BE2C (cell line): ENCODE data around the gene OR51D1.

ENCODE experiments used
- DNase-seq: peaks from one replicate; pipeline ENCODE4 v3.0.0-alpha.2; 2020
- H3K27me3 ChIP-seq: fragments of 250-450 bp; sonication (Bioruptor Pico); 2 replicates; pipeline ENCODE4 v1.5.1; 2020; ENCODE audit warnings: mild to moderate bottlenecking
- H3K36me3 ChIP-seq: fragments of 250-450 bp; sonication (Bioruptor Pico); 2 replicates; pipeline ENCODE4 v1.5.1; 2020; ENCODE audit warnings: mild to moderate bottlenecking
- H3K4me1 ChIP-seq: fragments of 250-450 bp; sonication (Bioruptor Pico); 2 replicates; pipeline ENCODE4 v1.5.1; 2020
- H3K4me3 ChIP-seq: 2 replicates; pipeline ENCODE4 v1.5.1; 2011; ENCODE audit warnings: low read depth, low read length
- H3K9me3 ChIP-seq: fragments of 250-450 bp; sonication (Bioruptor Pico); 2 replicates; pipeline ENCODE4 v1.5.1; 2020
- TF ChIP-seq, protein P1 (sequence below): IDR thresholded peaks from 2 replicates; pipeline ENCODE4 v1.5.1; 2012; ENCODE audit warnings: mild to moderate bottlenecking, low read depth, low read length

The OR51D1 gene

DNA sequence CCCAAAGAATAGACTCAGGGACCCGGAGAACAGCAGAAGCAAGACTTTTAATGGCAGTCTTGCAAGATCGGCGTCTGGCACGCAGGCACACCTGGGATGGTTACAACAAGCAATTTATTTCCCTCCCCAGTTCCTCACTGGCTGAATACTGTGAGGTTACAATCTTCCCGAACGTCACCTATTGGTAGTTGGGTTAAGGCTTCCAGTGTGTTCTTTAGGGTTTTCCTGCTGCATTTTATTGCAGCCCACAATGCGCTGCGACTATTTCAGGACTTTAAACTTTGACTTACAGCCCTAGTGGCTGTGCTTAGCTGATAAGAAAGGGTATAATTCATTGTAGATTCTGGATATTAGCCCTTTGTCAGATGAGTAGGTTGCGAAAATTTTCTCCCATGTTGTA lies 17.8 kb upstream of the OR51D1 start:
- no peak overlapping the region for H3K4me3 ChIP-seq
- no peak for DNase-seq
- no peaks in the 10 kb centered on the region for H3K36me3 ChIP-seq
- no peaks in the 10 kb centered on the region for H3K9me3 ChIP-seq
- TF ChIP-seq, protein P1, sequence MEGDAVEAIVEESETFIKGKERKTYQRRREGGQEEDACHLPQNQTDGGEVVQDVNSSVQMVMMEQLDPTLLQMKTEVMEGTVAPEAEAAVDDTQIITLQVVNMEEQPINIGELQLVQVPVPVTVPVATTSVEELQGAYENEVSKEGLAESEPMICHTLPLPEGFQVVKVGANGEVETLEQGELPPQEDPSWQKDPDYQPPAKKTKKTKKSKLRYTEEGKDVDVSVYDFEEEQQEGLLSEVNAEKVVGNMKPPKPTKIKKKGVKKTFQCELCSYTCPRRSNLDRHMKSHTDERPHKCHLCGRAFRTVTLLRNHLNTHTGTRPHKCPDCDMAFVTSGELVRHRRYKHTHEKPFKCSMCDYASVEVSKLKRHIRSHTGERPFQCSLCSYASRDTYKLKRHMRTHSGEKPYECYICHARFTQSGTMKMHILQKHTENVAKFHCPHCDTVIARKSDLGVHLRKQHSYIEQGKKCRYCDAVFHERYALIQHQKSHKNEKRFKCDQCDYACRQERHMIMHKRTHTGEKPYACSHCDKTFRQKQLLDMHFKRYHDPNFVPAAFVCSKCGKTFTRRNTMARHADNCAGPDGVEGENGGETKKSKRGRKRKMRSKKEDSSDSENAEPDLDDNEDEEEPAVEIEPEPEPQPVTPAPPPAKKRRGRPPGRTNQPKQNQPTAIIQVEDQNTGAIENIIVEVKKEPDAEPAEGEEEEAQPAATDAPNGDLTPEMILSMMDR, result no peak
- no peaks in the 10 kb centered on the region for H3K4me1 ChIP-seq
- no peaks in the 10 kb centered on the region for H3K27me3 ChIP-seq

- H3K4me3 ChIP-seq, result no peak overlapping the region
- H3K36me3 ChIP-seq, result no peaks in the 10 kb centered on the region
- H3K4me1 ChIP-seq, result no peaks in the 10 kb centered on the region
- TF ChIP-seq, protein P1, result peak; percentile 65
- no peaks in the 10 kb centered on the region for H3K27me3 ChIP-seq
- DNase-seq, result peak; percentile 73
- H3K9me3 ChIP-seq, result no peaks in the 10 kb centered on the region
Measured at GRCh38 chr11:4626207-4627099, 10.8 kb upstream of the OR51D1 start.

DNA sequence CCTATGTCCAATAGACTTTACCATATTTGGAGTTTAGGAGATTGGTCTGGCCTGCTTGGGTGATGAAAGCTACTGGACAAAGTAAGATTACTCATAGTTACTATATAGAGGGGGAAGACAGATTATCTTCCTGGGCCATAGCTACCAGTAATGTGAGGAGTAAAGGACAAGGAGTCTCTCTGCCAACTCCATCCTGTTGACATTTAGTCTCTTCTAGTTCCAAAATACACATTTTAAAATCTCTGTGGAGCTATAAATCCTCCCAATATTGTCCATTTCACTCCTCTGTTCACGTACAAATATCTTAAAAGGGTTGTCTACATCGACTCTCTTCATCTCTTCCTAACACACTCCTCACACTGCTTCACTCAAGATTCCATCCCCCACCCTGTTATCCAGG lies 1.1 kb upstream of the OR51D1 start:
- no peak for DNase-seq
- H3K4me1 ChIP-seq, result no peaks in the 10 kb centered on the region
- TF ChIP-seq, protein P1, result no peak
- no peak overlapping the region for H3K4me3 ChIP-seq
- H3K27me3 ChIP-seq, result no peaks in the 10 kb centered on the region
- no peaks in the 10 kb centered on the region for H3K9me3 ChIP-seq
- no peaks in the 10 kb centered on the region for H3K36me3 ChIP-seq

DNA sequence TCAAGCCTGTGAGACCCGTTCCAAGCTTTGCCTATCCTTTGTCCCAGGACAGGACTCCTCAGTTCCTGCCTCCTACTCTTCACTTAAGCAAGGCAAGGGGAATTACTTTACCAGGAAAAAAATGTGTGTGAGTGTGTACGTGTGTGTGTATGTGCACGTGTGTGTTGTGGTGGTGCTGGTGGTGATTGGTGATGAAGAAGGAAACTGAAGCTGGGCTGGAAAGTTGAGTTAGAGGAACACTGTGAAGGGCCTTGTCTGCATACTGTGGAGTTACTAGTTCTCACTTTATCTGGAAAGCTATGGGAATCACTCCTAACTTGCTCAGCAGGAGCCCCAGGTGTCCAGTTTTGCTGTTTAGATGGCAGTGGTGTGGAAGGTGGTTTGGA lies 378 bp downstream of the OR51D1 start:
- Histone ChIP-seq H3K9me3 (no peaks in the 10 kb centered on the region), H3K4me3 (no peak overlapping the region), H3K36me3 (no peaks in the 10 kb centered on the region), H3K27me3 (no peaks in the 10 kb centered on the region), H3K4me1 (no peaks in the 10 kb centered on the region)
- no peak for DNase-seq
- TF ChIP-seq, protein P1, result no peak

DNA sequence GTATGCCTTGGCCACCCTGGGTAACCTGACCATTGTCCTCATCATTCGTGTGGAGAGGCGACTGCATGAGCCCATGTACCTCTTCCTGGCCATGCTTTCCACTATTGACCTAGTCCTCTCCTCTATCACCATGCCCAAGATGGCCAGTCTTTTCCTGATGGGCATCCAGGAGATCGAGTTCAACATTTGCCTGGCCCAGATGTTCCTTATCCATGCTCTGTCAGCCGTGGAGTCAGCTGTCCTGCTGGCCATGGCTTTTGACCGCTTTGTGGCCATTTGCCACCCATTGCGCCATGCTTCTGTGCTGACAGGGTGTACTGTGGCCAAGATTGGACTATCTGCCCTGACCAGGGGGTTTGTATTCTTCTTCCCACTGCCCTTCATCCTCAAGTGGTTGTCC lies 2.7 kb downstream of the OR51D1 start:
- TF ChIP-seq, protein P1, result no peak
- Histone ChIP-seq H3K36me3 (no peaks in the 10 kb centered on the region), H3K9me3 (no peaks in the 10 kb centered on the region), H3K27me3 (no peaks in the 10 kb centered on the region), H3K4me3 (no peak overlapping the region), H3K4me1 (no peaks in the 10 kb centered on the region)
- DNase-seq, result no peak

DNA sequence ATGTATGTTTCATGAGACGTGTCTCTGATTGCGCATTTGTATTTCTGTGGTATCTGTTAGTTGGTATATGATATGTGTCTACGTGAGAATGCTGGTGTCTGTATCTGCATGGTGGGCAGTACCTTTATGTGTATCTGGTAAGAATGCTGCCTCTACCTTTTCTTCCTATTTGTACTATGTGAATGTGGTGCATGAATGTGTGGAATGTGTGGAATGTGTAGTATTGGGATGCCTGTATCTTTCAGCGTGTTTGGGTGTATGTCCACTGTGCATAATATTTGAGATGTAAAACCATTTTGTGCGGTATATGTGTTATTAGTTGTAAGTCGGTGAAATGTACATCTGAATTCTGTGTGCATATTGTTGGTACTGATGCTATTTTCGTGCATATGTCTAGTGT lies 4.2 kb downstream of the OR51D1 start:
- Histone ChIP-seq H3K4me1 (no peaks in the 10 kb centered on the region), H3K4me3 (no peak overlapping the region), H3K9me3 (no peaks in the 10 kb centered on the region), H3K27me3 (no peaks in the 10 kb centered on the region), H3K36me3 (no peaks in the 10 kb centered on the region)
- no peak for DNase-seq
- TF ChIP-seq, protein P1, result no peak
